Measurements from ENCODE around the gene RFC3.
"Not testable (repeated sequence)": the region's sequence is repeated elsewhere in the genome, so short reads cannot be mapped to it uniquely, and the experiment has no call there.

The RFC3 gene

GRCh38 chr13:33817901-33818706 is at the start of gene RFC3:
Gene RFC3, plus strand, starts transcription at chr13:33818149. Its CDS starts 30 bp downstream, at chr13:33818179.
- peak; percentile 89 for DNase-seq (ENCODE audit: low read depth)

- DNase-seq (ENCODE audit: low read depth), result no peak
These were observed 46.7 kb upstream of the RFC3 start for GRCh38 chr13:33771296-33771695.

GRCh38 chr13:33773790-33774462 is 44.0 kb upstream of the RFC3 start:
- no peak for DNase-seq (ENCODE audit: low read depth)

- no peak for DNase-seq (ENCODE audit: low read depth)
These were observed 42.4 kb upstream of the RFC3 start for GRCh38 chr13:33775339-33776108.

- no peak for DNase-seq (ENCODE audit: low read depth)
These were observed 41.6 kb upstream of the RFC3 start for GRCh38 chr13:33776239-33776881.

- DNase-seq (ENCODE audit: low read depth), result no peak
These were observed 35.3 kb upstream of the RFC3 start for GRCh38 chr13:33782631-33783030.

- not testable (repeated sequence) for DNase-seq (ENCODE audit: low read depth)
These were observed 34.7 kb upstream of the RFC3 start for GRCh38 chr13:33783212-33783611.

GRCh38 chr13:33784738-33785137 is 33.2 kb upstream of the RFC3 start:
- DNase-seq (ENCODE audit: low read depth), result no peak

GRCh38 chr13:33785384-33785783 is 32.6 kb upstream of the RFC3 start:
- no peak for DNase-seq (ENCODE audit: low read depth)

- DNase-seq (ENCODE audit: low read depth), result no peak
These were observed 30.8 kb upstream of the RFC3 start for GRCh38 chr13:33787051-33787591.

- no peak for DNase-seq (ENCODE audit: low read depth)
These were observed 28.8 kb upstream of the RFC3 start for GRCh38 chr13:33789066-33789606.

GRCh38 chr13:33789739-33790138 is 28.2 kb upstream of the RFC3 start:
- no peak for DNase-seq (ENCODE audit: low read depth)

GRCh38 chr13:33793726-33794125 is 24.2 kb upstream of the RFC3 start:
- no peak for DNase-seq (ENCODE audit: low read depth)

GRCh38 chr13:33794576-33794975 is 23.4 kb upstream of the RFC3 start:
- no peak for DNase-seq (ENCODE audit: low read depth)

GRCh38 chr13:33796095-33796494 is 21.9 kb upstream of the RFC3 start:
- DNase-seq (ENCODE audit: low read depth), result no peak

GRCh38 chr13:33797622-33798021 is 20.3 kb upstream of the RFC3 start:
- DNase-seq (ENCODE audit: low read depth), result no peak

- DNase-seq (ENCODE audit: low read depth), result no peak
These were observed 19.9 kb upstream of the RFC3 start for GRCh38 chr13:33798023-33798422.

- DNase-seq (ENCODE audit: low read depth), result no peak
These were observed 17.9 kb upstream of the RFC3 start for GRCh38 chr13:33799950-33800592.

- no peak for DNase-seq (ENCODE audit: low read depth)
These were observed 17.2 kb upstream of the RFC3 start for GRCh38 chr13:33800646-33801186.

- no peak for DNase-seq (ENCODE audit: low read depth)
These were observed 11.3 kb upstream of the RFC3 start for GRCh38 chr13:33806470-33807248.
